ENCODE measurements around the gene CCDC197. TPM values are rescaled to one million over a fixed set of nuclear protein-coding genes. Genes with fewer than 3 reads are reported as not detected.

CCDC197 gene
- total RNA-seq, 1 experiment from 2014 or later = not detected

GRCh38 chr14:94014382-94014781 is 17.3 kb downstream of the CCDC197 start:
- no peaks in the 10 kb centered on the region for H3F3A ChIP-seq (ENCODE audit: insufficient read depth, low read depth)
- no peaks in the 10 kb centered on the region for H3K9me2 ChIP-seq (ENCODE audit: insufficient read depth)
- TF ChIP-seq, protein P1, sequence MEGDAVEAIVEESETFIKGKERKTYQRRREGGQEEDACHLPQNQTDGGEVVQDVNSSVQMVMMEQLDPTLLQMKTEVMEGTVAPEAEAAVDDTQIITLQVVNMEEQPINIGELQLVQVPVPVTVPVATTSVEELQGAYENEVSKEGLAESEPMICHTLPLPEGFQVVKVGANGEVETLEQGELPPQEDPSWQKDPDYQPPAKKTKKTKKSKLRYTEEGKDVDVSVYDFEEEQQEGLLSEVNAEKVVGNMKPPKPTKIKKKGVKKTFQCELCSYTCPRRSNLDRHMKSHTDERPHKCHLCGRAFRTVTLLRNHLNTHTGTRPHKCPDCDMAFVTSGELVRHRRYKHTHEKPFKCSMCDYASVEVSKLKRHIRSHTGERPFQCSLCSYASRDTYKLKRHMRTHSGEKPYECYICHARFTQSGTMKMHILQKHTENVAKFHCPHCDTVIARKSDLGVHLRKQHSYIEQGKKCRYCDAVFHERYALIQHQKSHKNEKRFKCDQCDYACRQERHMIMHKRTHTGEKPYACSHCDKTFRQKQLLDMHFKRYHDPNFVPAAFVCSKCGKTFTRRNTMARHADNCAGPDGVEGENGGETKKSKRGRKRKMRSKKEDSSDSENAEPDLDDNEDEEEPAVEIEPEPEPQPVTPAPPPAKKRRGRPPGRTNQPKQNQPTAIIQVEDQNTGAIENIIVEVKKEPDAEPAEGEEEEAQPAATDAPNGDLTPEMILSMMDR (conservative IDR thresholded peaks at IDR 0.05) = no peak
- no peak for TF ChIP-seq EZH2 (IDR thresholded peaks at IDR 0.05; ENCODE audit: low read depth)
- intact Hi-C loops (cut with micrococcal nuclease; ENCODE audit: unreplicated experiment) = no loop called here
- H3K4me3 ChIP-seq = no peak overlapping the region
- CTCF ChIA-PET = no interaction called here
- no peaks in the 10 kb centered on the region for H4K20me1 ChIP-seq (ENCODE audit: insufficient read depth)
- no peaks in the 10 kb centered on the region for H3K9me3 ChIP-seq (ENCODE audit: insufficient read depth, low read depth)
- H2AFZ ChIP-seq = no peak overlapping the region
- DNase-seq = no peak
- H3K79me2 ChIP-seq (ENCODE audit: low read depth) = no peaks in the 10 kb centered on the region
- no peaks in the 10 kb centered on the region for H3K27me3 ChIP-seq (ENCODE audit: insufficient read depth, low read depth)
- no peak overlapping the region for H3K4me2 ChIP-seq
- H3K4me1 ChIP-seq (replicated peaks; ENCODE audit: insufficient read depth) = peaks cover 16% of the 10 kb centered on the region
- no TSS peak for BruUV-seq (replicated peaks)
- POLR2A ChIA-PET (ENCODE audit: unreplicated experiment) = no interaction called here
- no peaks in the 10 kb centered on the region for H3K36me3 ChIP-seq (ENCODE audit: low read depth)
- no peak overlapping the region for H3K27ac ChIP-seq

GRCh38 chr14:94015223-94015622 is 18.1 kb downstream of the CCDC197 start:
- Histone ChIP-seq H3K4me3 (no peak overlapping the region), H3K36me3 (ENCODE audit: low read depth) (no peaks in the 10 kb centered on the region), H2AFZ (no peak overlapping the region), H3K4me2 (no peak overlapping the region), H3K9me2 (ENCODE audit: insufficient read depth) (no peaks in the 10 kb centered on the region), H3K4me1 (replicated peaks; ENCODE audit: insufficient read depth) (peaks cover 22% of the 10 kb centered on the region), H3F3A (ENCODE audit: insufficient read depth, low read depth) (no peaks in the 10 kb centered on the region), H3K27me3 (ENCODE audit: insufficient read depth, low read depth) (no peaks in the 10 kb centered on the region), H3K9me3 (ENCODE audit: insufficient read depth, low read depth) (no peaks in the 10 kb centered on the region), H3K27ac (no peak overlapping the region), H4K20me1 (ENCODE audit: insufficient read depth) (no peaks in the 10 kb centered on the region), H3K79me2 (ENCODE audit: low read depth) (no peaks in the 10 kb centered on the region)
- no peak for DNase-seq
- no TSS peak for BruUV-seq (replicated peaks)
- POLR2A ChIA-PET (ENCODE audit: unreplicated experiment) = no interaction called here
- CTCF ChIA-PET = interaction anchor here (0.5 kb wide), 1 partner anchor 477 kb away, joined by 18 read pairs; no protein-coding TSS in a partner anchor
- no peak for TF ChIP-seq EZH2 (IDR thresholded peaks at IDR 0.05; ENCODE audit: low read depth)
- TF ChIP-seq, protein P1 (conservative IDR thresholded peaks at IDR 0.05) = no peak
- intact Hi-C loops (cut with micrococcal nuclease; ENCODE audit: unreplicated experiment) = no loop called here

DNA sequence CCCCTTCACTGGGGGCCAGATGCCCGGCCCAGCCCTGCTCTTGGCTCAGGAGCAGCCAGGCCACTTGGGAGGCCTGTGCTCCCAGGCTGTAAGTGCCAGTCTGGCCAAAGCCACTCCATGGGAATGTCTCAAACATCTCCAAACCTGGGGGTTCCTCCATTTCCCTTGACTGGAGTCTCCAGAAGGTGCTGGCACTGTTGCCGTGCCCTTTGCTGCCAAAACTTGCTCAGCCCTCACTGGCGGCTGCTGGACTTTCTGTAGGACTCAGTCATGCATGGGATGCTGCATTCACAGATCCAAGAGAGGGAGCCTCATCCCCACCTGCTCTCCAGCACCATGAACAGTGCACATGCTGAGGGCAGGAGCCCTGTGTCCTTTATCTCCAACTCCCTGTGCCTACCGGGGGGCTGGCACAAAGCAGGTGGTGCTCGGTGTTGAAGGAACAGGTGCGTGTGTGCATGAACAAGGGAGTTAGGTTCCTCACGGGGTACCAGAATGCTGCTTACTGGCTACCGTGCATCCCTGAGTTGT is 19.4 kb downstream of the CCDC197 start:
- Histone ChIP-seq H3K36me3 (ENCODE audit: low read depth) (no peaks in the 10 kb centered on the region), H4K20me1 (ENCODE audit: insufficient read depth) (no peaks in the 10 kb centered on the region), H3K4me1 (replicated peaks; ENCODE audit: insufficient read depth) (peaks cover 29% of the 10 kb centered on the region), H3K4me2 (no peak overlapping the region), H3K9me2 (ENCODE audit: insufficient read depth) (no peaks in the 10 kb centered on the region), H3F3A (ENCODE audit: insufficient read depth, low read depth) (peaks cover 2% of the 10 kb centered on the region; the same call in 1 of the 2 replicates), H3K4me3 (no peak overlapping the region), H3K79me2 (ENCODE audit: low read depth) (no peaks in the 10 kb centered on the region), H3K9me3 (ENCODE audit: insufficient read depth, low read depth) (no peaks in the 10 kb centered on the region), H3K27me3 (ENCODE audit: insufficient read depth, low read depth) (no peaks in the 10 kb centered on the region), H3K27ac (no peak overlapping the region), H2AFZ (no peak overlapping the region)
- DNase-seq = no peak
- intact Hi-C loops (cut with micrococcal nuclease; ENCODE audit: unreplicated experiment) = no loop called here
- CTCF ChIA-PET = no interaction called here
- TF ChIP-seq, protein P1 (conservative IDR thresholded peaks at IDR 0.05) = no peak
- no peak for TF ChIP-seq EZH2 (IDR thresholded peaks at IDR 0.05; ENCODE audit: low read depth)
- POLR2A ChIA-PET (ENCODE audit: unreplicated experiment) = no interaction called here
- no TSS peak for BruUV-seq (replicated peaks)
